ENCODE data around the gene ANXA4.
"Not testable (repeated sequence)": the region's sequence is repeated elsewhere in the genome, so short reads cannot be mapped to it uniquely, and the experiment has no call there.

ANXA4 gene

DNA sequence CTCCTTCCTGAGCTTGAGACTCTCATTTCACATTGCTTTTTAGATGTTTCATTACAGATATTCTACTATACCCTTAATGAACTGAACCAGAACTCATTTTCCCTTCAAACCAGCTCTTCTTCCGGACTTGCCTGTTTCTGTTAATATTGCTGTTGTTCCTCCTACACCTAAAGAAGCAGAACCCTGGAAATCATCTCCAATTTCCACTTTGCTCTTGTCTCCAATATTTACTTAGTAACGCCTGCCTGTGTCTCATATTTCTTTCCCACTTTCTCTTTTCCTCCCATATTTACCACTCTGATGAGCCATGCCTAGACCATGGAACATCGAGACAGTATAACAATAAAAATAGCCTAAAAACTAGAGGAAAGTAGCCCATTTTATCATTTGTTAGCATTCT is 69.7 kb downstream of the ANXA4 start:
- DNase-seq = no peak

DNA sequence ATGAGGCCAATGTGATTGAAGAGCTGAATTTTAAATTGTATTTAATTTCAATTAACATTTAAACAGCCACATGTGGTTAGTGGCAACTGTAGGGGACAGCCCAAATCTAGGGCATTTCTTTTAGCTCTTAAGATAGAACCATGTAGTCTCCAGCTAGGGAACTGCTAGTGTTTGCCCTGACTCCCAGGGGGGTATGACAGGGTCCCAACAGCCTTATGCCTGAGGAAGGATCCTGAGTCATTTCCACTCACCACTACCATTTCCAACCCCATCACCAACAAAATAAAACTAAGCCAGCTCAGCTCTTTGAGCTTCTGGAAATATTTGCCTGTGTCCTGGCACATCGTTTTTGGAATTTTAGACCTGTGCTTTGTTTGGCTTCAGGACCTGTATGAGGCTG is 73.8 kb downstream of the ANXA4 start:
- peak; percentile 13 for DNase-seq

DNA sequence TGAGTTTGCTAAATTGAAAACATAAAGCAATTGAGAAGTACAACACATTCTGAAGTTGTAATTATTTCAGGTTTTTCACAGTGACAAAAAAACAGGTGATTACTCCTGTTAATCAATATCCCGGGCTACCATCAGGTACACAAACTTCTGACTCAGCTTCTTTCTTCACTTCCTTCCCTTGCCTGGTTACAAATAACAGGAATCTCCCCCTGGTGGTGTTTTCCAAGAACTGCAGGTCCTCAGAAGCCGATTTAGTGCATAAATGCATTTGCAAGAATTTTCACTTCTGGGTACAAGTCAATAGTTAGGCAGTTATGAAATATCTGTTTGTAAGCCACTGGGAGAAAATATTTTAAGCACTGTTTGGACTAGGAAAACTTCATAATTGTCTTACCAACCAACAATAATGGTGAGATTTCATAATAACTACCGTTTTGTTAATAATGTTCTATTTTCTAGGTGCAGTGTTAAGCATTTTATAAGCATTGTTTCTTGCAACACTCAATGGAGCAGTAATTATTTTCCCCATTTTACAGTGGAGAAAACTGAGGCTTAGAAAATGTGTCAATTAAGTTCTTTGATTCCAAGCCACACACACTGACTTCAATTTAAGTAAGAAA is 75.1 kb downstream of the ANXA4 start:
- peak; percentile 83 for DNase-seq

GRCh38 chr2:69817729-69818501 is 76.0 kb downstream of the ANXA4 start:
- no peak for DNase-seq

GRCh38 chr2:69827796-69828540 is 86.0 kb downstream of the ANXA4 start:
- DNase-seq = peak; percentile 8

DNA sequence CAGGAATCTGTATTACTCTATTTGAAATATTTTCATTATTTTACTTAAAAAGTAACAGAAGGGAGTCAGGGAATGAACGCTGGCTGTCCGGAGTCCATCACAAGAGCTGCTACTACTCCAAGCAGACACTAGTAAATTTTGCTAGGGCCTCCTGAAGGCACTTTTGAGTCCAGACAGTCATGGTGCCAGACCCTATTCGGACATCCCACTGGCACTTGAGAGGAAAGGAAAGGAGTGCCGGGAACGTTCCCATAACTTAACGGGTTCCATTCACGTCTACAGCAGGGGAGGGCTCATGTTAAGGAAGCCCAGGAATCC is 87.0 kb downstream of the ANXA4 start:
- no peak for DNase-seq

DNA sequence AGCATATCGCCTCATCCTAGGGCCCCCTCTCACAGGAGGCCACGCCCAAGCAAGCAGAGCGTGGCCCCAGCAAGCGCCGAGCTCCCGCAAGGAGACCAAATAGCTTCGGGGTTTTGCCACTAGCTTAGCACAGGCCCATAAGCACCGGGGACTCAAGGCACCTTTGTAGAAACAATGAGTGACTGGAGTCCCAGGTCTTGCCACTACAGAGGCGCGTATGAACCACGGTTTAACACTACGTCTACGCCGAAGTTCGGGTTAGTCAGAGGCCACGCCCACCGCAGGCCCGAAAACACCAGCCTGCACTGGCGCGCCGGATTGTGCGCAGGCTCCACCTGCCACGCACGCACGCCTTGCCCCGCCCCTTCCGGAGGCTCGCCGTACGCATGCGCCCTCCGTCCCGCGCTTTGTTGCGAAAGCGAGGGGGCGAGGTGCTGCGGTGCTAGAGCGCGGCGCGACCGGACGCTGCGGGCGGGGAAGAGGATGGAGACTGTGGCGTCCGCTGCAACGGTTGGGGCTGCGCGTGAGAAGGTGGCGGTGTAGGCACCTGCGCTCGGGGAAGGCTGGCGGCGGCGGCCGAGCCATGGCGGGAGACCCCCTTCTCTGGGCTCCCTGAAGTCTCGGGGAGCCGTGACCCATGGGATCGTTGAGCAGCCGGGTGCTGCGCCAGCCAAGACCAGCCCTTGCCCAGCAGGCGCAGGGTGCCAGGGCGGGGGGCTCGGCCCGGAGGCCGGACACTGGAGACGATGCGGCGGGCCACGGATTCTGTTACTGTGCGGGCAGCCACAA is 87.5 kb downstream of the ANXA4 start, which contains the start of gene GMCL1:
Gene GMCL1 (plus strand): TSS at position 405 of the 789 bp plus-strand sequence. CDS start 233 bp downstream, at position 638.
- DNase-seq = peak; percentile 95

- peak; percentile 48 for DNase-seq
These were observed 88.3 kb downstream of the ANXA4 start for GRCh38 chr2:69830045-69830905.

DNA sequence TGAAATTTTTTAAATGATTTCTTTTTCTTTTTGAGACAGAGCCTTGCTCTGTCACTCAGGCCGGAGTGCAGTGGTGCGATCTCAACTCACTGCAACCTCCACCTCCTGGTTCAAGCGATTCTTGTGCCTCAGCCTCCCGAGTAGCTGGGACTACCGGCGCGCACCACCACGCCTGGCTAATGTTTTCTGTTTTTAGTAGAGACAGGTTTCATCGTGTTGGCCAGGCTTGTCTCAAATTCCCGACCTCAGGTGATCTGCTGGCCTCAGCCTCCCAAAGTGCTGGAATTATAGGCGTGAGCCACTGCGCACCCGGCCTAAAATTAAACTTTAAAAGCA is 88.9 kb downstream of the ANXA4 start:
- DNase-seq = not testable (repeated sequence)

DNA sequence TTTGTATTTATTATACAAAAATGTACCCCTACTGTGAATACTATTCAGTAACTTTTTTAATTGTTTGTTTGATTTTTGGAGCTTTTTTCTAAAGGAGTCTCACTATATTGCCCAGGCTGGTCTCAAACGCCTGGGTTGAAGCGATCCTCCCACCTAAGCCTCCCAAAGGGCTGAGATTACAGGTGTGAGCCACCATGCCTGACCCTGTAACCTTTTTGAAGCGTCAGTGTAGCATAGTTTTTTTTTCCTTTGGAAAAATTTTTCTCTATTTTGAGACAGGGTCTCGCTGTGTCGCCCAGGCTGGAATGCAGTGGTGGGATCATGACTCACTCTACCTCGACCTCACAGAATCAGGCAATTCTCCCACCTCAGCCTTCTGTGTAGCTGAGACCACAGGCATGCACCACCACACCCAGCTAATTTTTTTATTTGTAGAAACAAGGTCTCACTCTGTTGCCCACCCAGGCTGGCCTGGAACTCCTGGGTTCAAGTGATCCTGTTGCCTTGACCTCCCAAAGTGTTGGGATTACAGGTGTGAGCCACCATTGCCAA is 89.5 kb downstream of the ANXA4 start:
- DNase-seq = peak; percentile 34

DNA sequence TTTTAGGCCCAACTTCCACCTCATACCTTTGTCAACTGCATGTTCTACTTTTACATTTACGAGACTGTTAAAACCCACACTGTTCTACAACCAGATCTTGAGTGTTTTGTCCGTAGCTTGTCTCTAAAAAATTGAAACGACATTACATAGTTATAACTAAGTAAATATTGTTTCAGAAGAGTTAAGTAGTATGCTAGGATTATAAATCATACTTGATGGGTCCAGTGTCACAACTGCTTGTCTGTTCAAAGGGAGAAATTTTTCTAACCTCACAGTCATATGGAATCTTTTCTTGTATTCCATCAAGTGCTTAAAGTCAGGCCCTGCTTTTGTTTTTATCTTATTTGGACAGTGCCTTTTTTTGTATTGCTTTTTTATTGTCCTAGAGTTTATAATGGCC is 91.8 kb downstream of the ANXA4 start:
- DNase-seq = no peak

- no peak for DNase-seq
These were observed 93.7 kb downstream of the ANXA4 start for GRCh38 chr2:69835666-69836065.

GRCh38 chr2:69836316-69836715 is 94.4 kb downstream of the ANXA4 start:
- DNase-seq = no peak

- DNase-seq = no peak
These were observed 95.6 kb downstream of the ANXA4 start for GRCh38 chr2:69837533-69837932.

GRCh38 chr2:69843993-69844392 is 102.1 kb downstream of the ANXA4 start:
- no peak for DNase-seq

- DNase-seq = no peak
These were observed 102.6 kb downstream of the ANXA4 start for GRCh38 chr2:69844560-69844959.

GRCh38 chr2:69846182-69847067 is 104.5 kb downstream of the ANXA4 start:
- DNase-seq = no peak

DNA sequence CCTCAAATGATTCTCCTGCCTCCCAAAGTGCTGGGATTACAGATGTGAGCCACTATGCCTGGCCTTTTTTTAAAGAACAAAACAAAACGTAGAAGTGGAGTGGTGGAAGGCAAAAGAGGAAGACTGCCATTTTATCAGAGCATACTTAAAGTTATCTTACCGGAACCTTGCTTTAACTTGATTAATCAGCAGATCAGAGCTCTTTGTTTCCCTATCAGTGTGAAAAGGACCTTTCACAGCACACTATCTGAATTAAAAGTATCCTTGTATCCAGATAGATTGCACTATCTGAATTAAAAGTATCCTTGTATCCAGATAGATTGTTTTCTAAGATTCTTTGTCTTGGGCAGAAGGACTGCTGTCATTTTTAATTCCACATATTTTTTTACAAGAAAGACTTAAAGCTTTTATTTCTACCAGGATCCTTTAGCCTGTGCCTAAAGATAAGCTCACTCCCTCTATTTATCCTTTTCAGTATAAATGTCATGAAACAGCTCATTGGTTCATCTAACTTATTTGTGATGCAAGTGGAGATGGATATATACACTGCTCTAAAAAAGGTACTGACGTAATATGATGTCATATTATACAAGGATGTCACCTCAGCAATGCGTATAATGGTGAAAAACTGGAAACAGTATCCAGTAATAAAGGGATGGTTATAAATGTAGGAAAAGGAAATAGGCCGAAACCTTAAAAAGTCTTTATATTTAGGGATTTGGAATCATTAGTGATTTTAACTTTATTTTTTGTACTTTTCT is 105.3 kb downstream of the ANXA4 start:
- DNase-seq = no peak

GRCh38 chr2:69848186-69848790 is 106.4 kb downstream of the ANXA4 start:
- DNase-seq = no peak

GRCh38 chr2:69858261-69858660 is 116.3 kb downstream of the ANXA4 start:
- DNase-seq = no peak

Data from EL (cell line).